B cell (primary cell): ENCODE data around the gene PDGFRB. TPM values are rescaled to one million over a fixed set of nuclear protein-coding genes. Genes with fewer than 3 reads are reported as not detected.

Source experiments
- ATAC-seq: fragments of 200-7000 bp; cut with Tn5 transposase; one replicate; pipeline ENCODE4 v1.10.0; 2021; ENCODE audit warnings: low read depth, mild to moderate bottlenecking, moderate number of reproducible peaks, moderate library complexity
- CTCF ChIA-PET: fragments of 350-600 bp; sonication (Branson Sonifier 250); formaldehyde crosslinking; loops from one replicate; lab custom pipeline; 2021; ENCODE audit warnings: antibody characterized with exemption, inconsistent platforms; lab: Charles Lee
- POLR2A ChIA-PET: fragments of 350-600 bp; sonication (Branson Sonifier 250); formaldehyde crosslinking; loops from one replicate; lab custom pipeline; 2021; ENCODE audit warnings: antibody characterized with exemption; lab: Charles Lee
- DNase-seq: peaks from one replicate; pipeline ENCODE4 v3.0.0; 2013
- H2AFZ ChIP-seq: 2 replicates; pipeline ENCODE4 v1.6.1; 2012; ENCODE audit warnings: mild to moderate bottlenecking, low read depth, low read length; ENCODE audit not compliant: insufficient read depth, poor library complexity, severe bottlenecking
- H3K27ac ChIP-seq, 2 donors: 1 replicate in 1 of 2; 2 replicates in 1 of 2; pipeline ENCODE4 v1.5.1; 2012 to 2013; ENCODE audit warnings: low read length in 2 of 2, mild to moderate bottlenecking in 2 of 2, moderate library complexity in 1 of 2
- H3K27me3 ChIP-seq, 4 experiments: fragments of 200-600 bp in 1 of 4; sonication (generic) in 1 of 4; replicated peaks in 1 of 4; 1 replicate in 2 of 4; 2 replicates in 2 of 4; pipeline versions ENCODE4 v1.6.1 to v1.7.0; 2013 to 2016; ENCODE audit warnings: low read length in 3 of 4, mild to moderate bottlenecking in 2 of 4, mixed read lengths in 1 of 4, moderate library complexity in 1 of 4; ENCODE audit not compliant: insufficient read depth in 4 of 4, control insufficient read depth in 3 of 4; ENCODE audit errors: control extremely low read depth in 1 of 4
- H3K36me3 ChIP-seq, 2 experiments: replicated peaks in 1 of 2; 1 replicate in 1 of 2; 2 replicates in 1 of 2; pipeline versions ENCODE4 v1.6.1 to v1.7.1; 2013; ENCODE audit warnings: low read length in 1 of 2; ENCODE audit not compliant: insufficient read depth in 2 of 2, control insufficient read depth in 1 of 2; ENCODE audit errors: control extremely low read depth in 1 of 2, extremely low read depth in 1 of 2
- H3K4me1 ChIP-seq, 2 donors: fragments of 200-600 bp in 1 of 2; sonication (generic) in 1 of 2; 1 replicate in 1 of 2; 2 replicates in 1 of 2; pipeline versions ENCODE4 v1.5.1 to v1.6.1; 2013 to 2017; ENCODE audit warnings: low read length in 2 of 2; ENCODE audit not compliant: control insufficient read depth in 2 of 2, insufficient read depth in 2 of 2
- H3K4me2 ChIP-seq: replicated peaks from 2 replicates; pipeline ENCODE3; 2012; ENCODE audit warnings: mild to moderate bottlenecking, low read depth, low read length; ENCODE audit not compliant: poor library complexity, severe bottlenecking
- H3K4me3 ChIP-seq, 5 experiments: fragments of 200-600 bp in 1 of 5; sonication (generic) in 1 of 5; 1 replicate in 3 of 5; 2 replicates in 2 of 5; pipeline versions ENCODE4 v1.5.1 to v1.7.0; 2011 to 2016; ENCODE audit warnings: low read length in 4 of 5, mild to moderate bottlenecking in 4 of 5, low read depth in 2 of 5, control low read depth in 1 of 5, moderate library complexity in 1 of 5; ENCODE audit not compliant: insufficient read depth in 1 of 5; ENCODE audit errors: control extremely low read depth in 1 of 5, extremely low read depth in 1 of 5
- H3K79me2 ChIP-seq: fragments of 200-600 bp; sonication (generic); one replicate; pipeline ENCODE4 v1.6.0; 2016; ENCODE audit warnings: low read length; ENCODE audit not compliant: control insufficient read depth, insufficient read depth
- H3K9ac ChIP-seq: fragments of 200-600 bp; sonication (generic); 2 replicates; pipeline ENCODE4 v1.6.1; 2017; ENCODE audit warnings: mild to moderate bottlenecking, low read length, moderate library complexity
- H3K9me3 ChIP-seq, 3 donors: one replicate each; pipeline versions ENCODE4 v1.6.1 to v1.7.1; 2013; ENCODE audit warnings: low read length in 2 of 3; ENCODE audit not compliant: control insufficient read depth in 2 of 3, insufficient read depth in 1 of 3; ENCODE audit errors: control extremely low read depth in 1 of 3
- H4K20me1 ChIP-seq: 2 replicates; pipeline ENCODE4 v1.6.0; 2012; ENCODE audit warnings: mild to moderate bottlenecking, low read length; ENCODE audit not compliant: insufficient read depth, control insufficient read depth, poor library complexity, severe bottlenecking
- H3K27ac Mint-ChIP-seq: one replicate; pipeline ENCODE4 v1.8.0; 2021; ENCODE audit warnings: mixed read lengths
- H3K27me3 Mint-ChIP-seq: one replicate; pipeline ENCODE4 v1.8.0; 2021; ENCODE audit warnings: mixed read lengths
- H3K4me1 Mint-ChIP-seq: one replicate; pipeline ENCODE4 v1.8.0; 2021; ENCODE audit warnings: mixed read lengths
- H3K4me3 Mint-ChIP-seq: one replicate; pipeline ENCODE4 v1.8.0; 2021; ENCODE audit warnings: mixed read lengths
- H3K9me3 Mint-ChIP-seq: one replicate; pipeline ENCODE4 v1.8.0; 2022; ENCODE audit warnings: mixed read lengths; ENCODE audit not compliant: insufficient read depth
- EZH2 ChIP-seq: IDR thresholded peaks from 2 replicates; pipeline ENCODE4 v1.6.1; 2012; ENCODE audit warnings: borderline replicate concordance, low read depth, mild to moderate bottlenecking, moderate library complexity, low read length; ENCODE audit not compliant: insufficient read depth, poor library complexity, severe bottlenecking
- WGBS: methylation state at CpG from one replicate; pipeline ENCODE4 v1.1.5; 2013; ENCODE audit warnings: missing lambda C conversion rate; ENCODE audit not compliant: insufficient coverage; 5-methylcytosine and 5-hydroxymethylcytosine counted together
- intact Hi-C: fragments of 100-400 bp; cut with micrococcal nuclease; formaldehyde crosslinking; loops from one replicate; pipeline ENCODE4 v1.10.0; 2022
- polyA plus RNA-seq: library from polyadenylated mRNA; depleted of rRNA; stranded (reverse); fragments of >200 nt; gene quantifications from 2 replicates; pipeline ENCODE4 v1.2.3, GENCODE V29; 2012
- total RNA-seq, 2 donors: library from RNA; stranded (reverse); fragments of 120-200 nt in 1 of 2; gene quantifications; 1 replicate in 1 of 2; 2 replicates in 1 of 2; pipeline versions ENCODE4 v1.2.3 to v1.2.4, GENCODE V29; 2013 to 2022
- TF ChIP-seq, protein P1 (sequence below): fragments of 200-600 bp; IDR thresholded peaks from one replicate; pipeline ENCODE4 v1.8.0; 2022; ENCODE audit warnings: antibody characterized with exemption, mild to moderate bottlenecking

The PDGFRB gene
- total and polyA plus RNA-seq, 2 donors (not counting 1 experiment from before 2014, with no cell fraction given), result 0.42 to 3.6 TPM

DNA sequence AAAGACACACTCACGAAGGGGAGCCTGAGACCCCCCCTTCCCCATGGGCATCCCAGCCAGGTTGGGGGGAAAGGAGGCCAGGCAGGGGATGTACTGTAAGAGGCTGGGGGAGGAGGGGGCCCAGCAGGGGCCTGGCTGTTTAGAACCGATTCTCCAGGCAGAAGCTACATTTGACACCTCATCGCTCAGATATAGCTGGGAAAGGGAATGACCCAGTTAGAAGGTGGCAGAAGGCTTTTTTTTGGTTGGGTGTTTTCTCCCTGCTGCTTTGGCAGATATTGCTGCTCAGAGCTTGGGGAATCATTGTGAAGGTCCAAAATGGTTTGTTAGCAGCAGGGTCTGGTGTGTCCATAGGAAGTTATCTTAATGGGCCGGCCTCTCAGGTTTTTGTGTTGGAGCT, 16.9 kb upstream of the PDGFRB start:
- H3K4me1 Mint-ChIP-seq, result peaks cover under 1% of the 10 kb centered on the region
- DNase-seq (no peak), ATAC-seq (no peak)
- H3K4me3 Mint-ChIP-seq, result no peak overlapping the region
- Histone ChIP-seq H3K9me3 (no peaks in the 10 kb centered on the region), H3K4me2 (no peak overlapping the region), H3K4me1 (peaks cover 0 to under 1% of the 10 kb centered on the region in 2 donors), H3K79me2 (no peaks in the 10 kb centered on the region), H3K27ac (no peak overlapping the region), H3K4me3 (no peak overlapping the region), H4K20me1 (no peaks in the 10 kb centered on the region), H2AFZ (no peak overlapping the region), H3K9ac (no peak overlapping the region), H3K36me3 (no peaks in the 10 kb centered on the region), H3K27me3 (peaks cover 0 to 11% (median 8%) of the 10 kb centered on the region in 4 experiments)
- no peak for TF ChIP-seq EZH2
- peaks cover 49% of the 10 kb centered on the region for H3K27me3 Mint-ChIP-seq
- H3K9me3 Mint-ChIP-seq, result no peaks in the 10 kb centered on the region
- 100% methylated on average over 3 of the region's 4 CpGs for WGBS
- intact Hi-C loops, result no loop called here
- ChIA-PET POLR2A (no interaction called here), CTCF (interaction anchor here (1.1 kb wide), 1 partner anchor 13 kb away, joined by 5 read pairs; no protein-coding TSS in a partner anchor)
- H3K27ac Mint-ChIP-seq, result no peak overlapping the region

DNA sequence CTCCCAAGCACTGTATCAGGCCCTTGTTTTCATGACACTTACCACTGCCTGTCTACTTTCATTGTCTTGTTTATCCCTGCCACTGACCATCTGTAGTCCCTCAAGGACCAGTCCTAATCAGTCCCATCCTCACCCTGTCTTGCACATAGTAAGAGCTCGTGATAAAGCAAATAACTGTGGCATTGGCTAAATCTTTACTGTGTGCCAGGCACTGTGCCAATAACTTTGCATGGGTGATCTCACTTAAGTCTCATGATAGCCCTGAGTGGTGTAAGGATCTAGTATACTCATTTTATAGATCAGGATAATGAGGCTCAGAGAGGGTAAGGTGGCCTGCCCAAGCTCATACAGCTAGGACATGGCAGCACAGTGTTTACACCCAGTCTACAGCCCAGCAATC, 16.5 kb upstream of the PDGFRB start:
- Histone ChIP-seq H3K4me1 (peaks cover 0 to 5% of the 10 kb centered on the region in 2 donors), H3K79me2 (no peaks in the 10 kb centered on the region), H3K36me3 (no peaks in the 10 kb centered on the region), H3K4me2 (no peak overlapping the region), H3K27me3 (peaks cover 0 to 16% (median 10%) of the 10 kb centered on the region in 4 experiments), H4K20me1 (no peaks in the 10 kb centered on the region), H3K9ac (no peak overlapping the region), H2AFZ (no peak overlapping the region), H3K27ac (no peak overlapping the region), H3K9me3 (no peaks in the 10 kb centered on the region), H3K4me3 (no peak overlapping the region)
- intact Hi-C loops, result no loop called here
- whole genome bisulfite sequencing, result no CpG with 5 or more reads among the region's 1 CpG
- ChIA-PET CTCF (interaction anchor here (1.1 kb wide), 1 partner anchor 13 kb away, joined by 5 read pairs; no protein-coding TSS in a partner anchor), POLR2A (no interaction called here)
- Mint-ChIP-seq H3K9me3 (no peaks in the 10 kb centered on the region), H3K27me3 (peaks cover 52% of the 10 kb centered on the region), H3K27ac (no peak overlapping the region), H3K4me1 (peaks cover 2% of the 10 kb centered on the region), H3K4me3 (no peak overlapping the region)
- ATAC-seq (no peak), DNase-seq (no peak)
- TF ChIP-seq, protein P1, sequence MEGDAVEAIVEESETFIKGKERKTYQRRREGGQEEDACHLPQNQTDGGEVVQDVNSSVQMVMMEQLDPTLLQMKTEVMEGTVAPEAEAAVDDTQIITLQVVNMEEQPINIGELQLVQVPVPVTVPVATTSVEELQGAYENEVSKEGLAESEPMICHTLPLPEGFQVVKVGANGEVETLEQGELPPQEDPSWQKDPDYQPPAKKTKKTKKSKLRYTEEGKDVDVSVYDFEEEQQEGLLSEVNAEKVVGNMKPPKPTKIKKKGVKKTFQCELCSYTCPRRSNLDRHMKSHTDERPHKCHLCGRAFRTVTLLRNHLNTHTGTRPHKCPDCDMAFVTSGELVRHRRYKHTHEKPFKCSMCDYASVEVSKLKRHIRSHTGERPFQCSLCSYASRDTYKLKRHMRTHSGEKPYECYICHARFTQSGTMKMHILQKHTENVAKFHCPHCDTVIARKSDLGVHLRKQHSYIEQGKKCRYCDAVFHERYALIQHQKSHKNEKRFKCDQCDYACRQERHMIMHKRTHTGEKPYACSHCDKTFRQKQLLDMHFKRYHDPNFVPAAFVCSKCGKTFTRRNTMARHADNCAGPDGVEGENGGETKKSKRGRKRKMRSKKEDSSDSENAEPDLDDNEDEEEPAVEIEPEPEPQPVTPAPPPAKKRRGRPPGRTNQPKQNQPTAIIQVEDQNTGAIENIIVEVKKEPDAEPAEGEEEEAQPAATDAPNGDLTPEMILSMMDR, result no peak
- no peak for TF ChIP-seq EZH2
